GM19351 (cell line): ENCODE results near the gene MRPL33.
"Not testable (repeated sequence)": the region's sequence is repeated elsewhere in the genome, so short reads cannot be mapped to it uniquely, and the experiment has no call there.

Source experiments
- ATAC-seq: cut with Tn5 transposase; IDR thresholded peaks from one replicate; pipeline ENCODE4 v1.9.1; 2021; ENCODE audit warnings: mild to moderate bottlenecking, moderate library complexity; ENCODE audit not compliant: unreplicated experiment

Gene MRPL33

GRCh38 chr2:27739058-27739373 is 32.5 kb upstream of the MRPL33 start:
- ATAC-seq: no peak

- no peak for ATAC-seq
These were observed 29.8 kb upstream of the MRPL33 start for GRCh38 chr2:27741673-27742072.

GRCh38 chr2:27742571-27742970 is 28.9 kb upstream of the MRPL33 start:
- ATAC-seq: no peak

GRCh38 chr2:27745494-27745893 is 26.0 kb upstream of the MRPL33 start:
- ATAC-seq: not testable (repeated sequence)

- ATAC-seq: no peak
These were observed 25.2 kb upstream of the MRPL33 start for GRCh38 chr2:27746325-27746724.

GRCh38 chr2:27747827-27748352 is 23.6 kb upstream of the MRPL33 start:
- no peak for ATAC-seq

- ATAC-seq: not testable (repeated sequence)
These were observed 22.5 kb upstream of the MRPL33 start for GRCh38 chr2:27748803-27749554.

GRCh38 chr2:27751377-27751776 is 20.1 kb upstream of the MRPL33 start:
- no peak for ATAC-seq

GRCh38 chr2:27752551-27753237 is 18.8 kb upstream of the MRPL33 start:
- ATAC-seq: no peak

GRCh38 chr2:27754138-27754588 is 17.4 kb upstream of the MRPL33 start:
- peak; percentile 65 for ATAC-seq

GRCh38 chr2:27754831-27755230 is 16.7 kb upstream of the MRPL33 start:
- ATAC-seq: no peak

- no peak for ATAC-seq
These were observed 15.4 kb upstream of the MRPL33 start for GRCh38 chr2:27756091-27756490.

- no peak for ATAC-seq
These were observed 14.7 kb upstream of the MRPL33 start for GRCh38 chr2:27756544-27757498.

GRCh38 chr2:27762951-27763906 is 8.3 kb upstream of the MRPL33 start:
- ATAC-seq: no peak

GRCh38 chr2:27763907-27764267 is 7.6 kb upstream of the MRPL33 start:
- no peak for ATAC-seq

- ATAC-seq: not testable (repeated sequence)
These were observed 7.0 kb upstream of the MRPL33 start for GRCh38 chr2:27764526-27764925.

- no peak for ATAC-seq
These were observed 5.8 kb upstream of the MRPL33 start for GRCh38 chr2:27765621-27766286.

- no peak for ATAC-seq
These were observed 5.2 kb upstream of the MRPL33 start for GRCh38 chr2:27766287-27766661.

GRCh38 chr2:27771202-27771547 is 344 bp upstream of the MRPL33 start:
- ATAC-seq: peak; percentile 27

GRCh38 chr2:27772804-27773203 is 1.3 kb downstream of the MRPL33 start:
- no peak for ATAC-seq
